ENCODE data around the gene EPHA4.

DNA sequence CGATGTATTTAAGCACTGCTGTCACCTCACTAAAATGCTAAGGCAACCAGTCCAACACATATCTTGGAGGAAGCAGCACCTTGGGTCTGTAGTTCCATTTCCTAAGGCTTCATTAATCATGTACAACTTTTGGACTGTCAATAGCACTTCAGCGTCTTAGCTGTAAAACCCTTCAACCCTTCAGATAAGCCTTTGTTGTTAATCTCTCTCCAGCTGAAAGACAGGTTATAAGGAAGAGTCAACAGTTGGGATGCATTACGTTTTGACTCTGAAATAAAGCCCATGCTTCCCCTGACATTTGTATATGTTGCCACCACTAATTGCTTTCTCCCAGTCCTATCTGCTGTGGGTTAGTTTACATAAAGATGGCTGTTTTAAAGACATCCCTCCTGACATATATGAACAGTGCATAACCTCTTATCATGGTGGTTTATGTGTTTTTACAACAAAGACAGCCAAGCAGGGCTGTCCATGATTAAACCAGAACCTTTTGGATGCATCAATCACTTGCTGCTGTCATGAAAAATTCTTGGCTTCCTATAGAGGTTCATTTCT is 81.5 kb downstream of the EPHA4 start:
- TF ChIP-seq, protein P1, sequence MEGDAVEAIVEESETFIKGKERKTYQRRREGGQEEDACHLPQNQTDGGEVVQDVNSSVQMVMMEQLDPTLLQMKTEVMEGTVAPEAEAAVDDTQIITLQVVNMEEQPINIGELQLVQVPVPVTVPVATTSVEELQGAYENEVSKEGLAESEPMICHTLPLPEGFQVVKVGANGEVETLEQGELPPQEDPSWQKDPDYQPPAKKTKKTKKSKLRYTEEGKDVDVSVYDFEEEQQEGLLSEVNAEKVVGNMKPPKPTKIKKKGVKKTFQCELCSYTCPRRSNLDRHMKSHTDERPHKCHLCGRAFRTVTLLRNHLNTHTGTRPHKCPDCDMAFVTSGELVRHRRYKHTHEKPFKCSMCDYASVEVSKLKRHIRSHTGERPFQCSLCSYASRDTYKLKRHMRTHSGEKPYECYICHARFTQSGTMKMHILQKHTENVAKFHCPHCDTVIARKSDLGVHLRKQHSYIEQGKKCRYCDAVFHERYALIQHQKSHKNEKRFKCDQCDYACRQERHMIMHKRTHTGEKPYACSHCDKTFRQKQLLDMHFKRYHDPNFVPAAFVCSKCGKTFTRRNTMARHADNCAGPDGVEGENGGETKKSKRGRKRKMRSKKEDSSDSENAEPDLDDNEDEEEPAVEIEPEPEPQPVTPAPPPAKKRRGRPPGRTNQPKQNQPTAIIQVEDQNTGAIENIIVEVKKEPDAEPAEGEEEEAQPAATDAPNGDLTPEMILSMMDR (IDR thresholded peaks at IDR 0.05), result no peak
- TF ChIP-seq POLR2A (IDR thresholded peaks at IDR 0.05), result no peak

Data from ovary (tissue), 3 donors.